HG03159 (cell line): ENCODE results near the gene IFNL2.
"Not testable (repeated sequence)": the region's sequence is repeated elsewhere in the genome, so short reads cannot be mapped to it uniquely, and the experiment has no call there.

ENCODE experiments used
- ATAC-seq: cut with Tn5 transposase; IDR thresholded peaks from one replicate; pipeline ENCODE4 v1.9.1; 2021; ENCODE audit warnings: mild to moderate bottlenecking, moderate library complexity; ENCODE audit not compliant: unreplicated experiment

IFNL2 gene

DNA sequence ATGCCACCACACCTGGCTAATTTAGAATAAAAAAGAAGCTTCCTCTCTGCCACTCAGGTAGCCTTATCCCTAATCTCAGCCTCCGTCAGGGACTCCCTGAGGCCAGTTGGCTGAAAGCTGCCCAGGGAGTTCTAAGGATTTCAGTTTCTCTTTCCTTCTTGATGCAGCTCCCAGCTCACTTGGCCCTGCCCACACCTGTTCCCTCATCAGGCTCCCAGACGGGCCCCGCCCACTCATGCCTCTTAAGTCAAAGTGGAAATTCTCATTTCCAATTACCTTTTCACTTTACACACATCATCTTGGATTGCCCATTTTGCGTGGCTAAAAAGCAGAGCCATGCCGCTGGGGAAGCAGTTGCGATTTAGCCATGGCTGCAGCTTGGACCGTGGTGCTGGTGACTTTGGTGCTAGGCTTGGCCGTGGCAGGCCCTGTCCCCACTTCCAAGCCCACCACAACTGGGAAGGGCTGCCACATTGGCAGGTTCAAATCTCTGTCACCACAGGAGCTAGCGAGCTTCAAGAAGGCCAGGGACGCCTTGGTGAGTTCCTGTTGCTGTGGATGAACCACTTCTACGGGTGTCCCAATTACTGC is 28.0 kb downstream of the IFNL2 start, which contains the start of gene IFNL1:
Gene IFNL1 (plus strand): TSS at position 353 of the 591 bp plus-strand sequence. CDS start 15 bp downstream, at position 368.
- no peak for ATAC-seq

DNA sequence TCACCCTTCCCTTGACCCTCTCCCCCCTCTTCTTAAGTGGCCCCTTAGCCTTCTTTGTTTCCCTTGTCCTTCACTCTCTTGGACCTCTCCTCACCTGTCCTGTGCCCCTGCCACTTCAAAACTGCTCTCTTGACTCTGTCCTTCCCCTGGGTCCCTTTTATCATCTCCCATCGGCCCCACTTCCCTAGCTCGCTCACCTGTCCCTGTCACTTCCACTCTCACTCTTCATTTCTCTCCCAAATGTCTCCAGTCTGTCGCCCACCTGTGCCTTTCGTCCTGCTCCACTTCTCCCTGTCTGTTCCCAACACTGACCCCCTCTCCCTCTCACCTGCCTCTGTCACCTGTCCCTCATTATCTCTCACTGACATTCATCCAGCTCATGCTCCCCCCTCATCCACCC is 28.7 kb downstream of the IFNL2 start:
- ATAC-seq: no peak

DNA sequence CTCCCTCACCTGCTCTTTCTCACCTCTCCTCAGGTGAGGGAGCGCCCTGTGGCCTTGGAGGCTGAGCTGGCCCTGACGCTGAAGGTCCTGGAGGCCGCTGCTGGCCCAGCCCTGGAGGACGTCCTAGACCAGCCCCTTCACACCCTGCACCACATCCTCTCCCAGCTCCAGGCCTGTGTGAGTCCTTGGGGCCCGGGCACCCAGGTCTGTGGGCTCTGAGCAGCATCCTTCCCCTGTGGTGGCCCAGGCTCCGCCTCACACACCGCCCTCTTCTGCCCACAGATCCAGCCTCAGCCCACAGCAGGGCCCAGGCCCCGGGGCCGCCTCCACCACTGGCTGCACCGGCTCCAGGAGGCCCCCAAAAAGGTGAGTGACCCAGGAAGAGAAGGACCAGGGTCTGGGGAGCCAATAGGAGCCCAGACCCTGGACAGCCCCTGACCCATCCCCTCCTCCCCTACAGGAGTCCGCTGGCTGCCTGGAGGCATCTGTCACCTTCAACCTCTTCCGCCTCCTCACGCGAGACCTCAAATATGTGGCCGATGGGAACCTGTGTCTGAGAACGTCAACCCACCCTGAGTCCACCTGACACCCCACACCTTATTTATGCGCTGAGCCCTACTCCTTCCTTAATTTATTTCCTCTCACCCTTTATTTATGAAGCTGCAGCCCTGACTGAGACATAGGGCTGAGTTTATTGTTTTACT is 29.9 kb downstream of the IFNL2 start:
- no peak for ATAC-seq

DNA sequence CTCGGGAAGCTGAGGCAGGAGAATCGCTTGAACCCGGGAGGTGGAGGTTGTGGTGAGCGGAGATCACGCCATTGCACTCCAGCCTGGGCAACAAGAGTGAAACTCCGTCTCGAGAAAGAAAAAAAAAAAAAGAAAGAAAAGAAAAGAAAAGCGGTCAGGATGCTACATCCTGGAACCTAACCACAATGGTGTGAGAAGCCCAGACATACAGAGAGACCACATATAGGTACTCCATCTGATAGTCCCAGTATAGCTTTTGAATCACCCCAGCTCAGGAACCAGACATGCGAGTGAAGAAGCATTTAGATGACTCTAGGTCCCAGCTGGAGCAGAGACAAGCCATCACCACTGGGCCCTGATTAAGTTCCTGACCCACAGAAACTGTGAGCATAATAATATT is 31.2 kb downstream of the IFNL2 start:
- no peak for ATAC-seq

DNA sequence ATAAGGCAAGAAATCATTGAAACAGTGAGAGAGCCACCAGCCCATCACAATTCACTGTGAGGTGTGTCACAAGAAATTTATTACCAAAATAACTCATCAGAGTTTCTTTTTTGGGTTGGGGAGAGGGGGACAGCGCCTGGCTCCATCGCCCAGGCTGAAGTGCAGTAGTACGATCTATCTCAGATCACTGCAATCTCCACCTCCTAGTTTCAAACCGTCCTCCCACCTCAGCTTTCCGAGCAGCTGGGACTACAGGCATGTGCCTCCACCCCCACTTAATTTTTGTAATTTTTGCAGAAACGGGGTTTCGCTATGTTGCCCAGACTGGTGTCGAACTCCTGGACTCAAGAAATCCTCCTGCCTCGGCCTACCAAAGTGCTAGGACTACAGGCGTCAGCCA is 31.6 kb downstream of the IFNL2 start:
- ATAC-seq: no peak

DNA sequence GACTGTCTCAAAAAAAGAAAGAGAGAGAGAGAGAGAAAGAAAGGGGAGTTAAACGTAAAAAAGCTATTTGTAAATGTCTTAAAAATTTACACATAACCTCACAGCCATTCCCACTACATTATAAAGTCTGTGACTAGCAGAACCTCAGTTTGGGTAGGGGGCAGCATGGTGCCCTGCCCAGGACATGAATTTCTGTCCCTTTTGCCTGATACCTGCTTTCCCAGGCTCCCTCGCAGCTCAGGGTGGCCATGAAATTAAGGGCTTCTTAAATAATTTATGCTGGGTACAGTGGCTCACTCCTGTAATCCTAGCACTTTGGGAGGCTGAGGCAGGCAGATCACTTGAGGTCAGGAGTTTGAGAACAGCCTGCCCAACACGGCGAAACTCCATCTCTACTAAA is 32.8 kb downstream of the IFNL2 start:
- no peak for ATAC-seq

DNA sequence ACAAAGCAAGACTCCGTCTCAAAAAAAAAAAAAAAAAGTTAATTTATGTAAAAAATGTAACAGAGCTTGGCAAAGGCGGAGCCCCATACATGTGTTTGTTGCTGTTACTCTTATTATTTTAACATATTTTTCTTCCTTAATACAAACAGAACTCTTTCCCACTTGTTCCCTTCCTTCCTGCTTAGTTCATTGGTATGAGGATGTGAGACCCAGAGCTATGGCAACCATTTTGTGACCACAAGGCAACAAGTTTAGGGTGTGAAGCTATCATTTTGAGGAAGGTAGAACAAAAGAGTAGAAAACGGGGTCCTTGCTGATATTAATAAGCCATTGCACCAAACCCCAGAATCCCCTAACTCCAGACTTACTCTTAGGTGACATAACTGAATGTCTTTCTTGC is 33.4 kb downstream of the IFNL2 start:
- ATAC-seq: no peak

DNA sequence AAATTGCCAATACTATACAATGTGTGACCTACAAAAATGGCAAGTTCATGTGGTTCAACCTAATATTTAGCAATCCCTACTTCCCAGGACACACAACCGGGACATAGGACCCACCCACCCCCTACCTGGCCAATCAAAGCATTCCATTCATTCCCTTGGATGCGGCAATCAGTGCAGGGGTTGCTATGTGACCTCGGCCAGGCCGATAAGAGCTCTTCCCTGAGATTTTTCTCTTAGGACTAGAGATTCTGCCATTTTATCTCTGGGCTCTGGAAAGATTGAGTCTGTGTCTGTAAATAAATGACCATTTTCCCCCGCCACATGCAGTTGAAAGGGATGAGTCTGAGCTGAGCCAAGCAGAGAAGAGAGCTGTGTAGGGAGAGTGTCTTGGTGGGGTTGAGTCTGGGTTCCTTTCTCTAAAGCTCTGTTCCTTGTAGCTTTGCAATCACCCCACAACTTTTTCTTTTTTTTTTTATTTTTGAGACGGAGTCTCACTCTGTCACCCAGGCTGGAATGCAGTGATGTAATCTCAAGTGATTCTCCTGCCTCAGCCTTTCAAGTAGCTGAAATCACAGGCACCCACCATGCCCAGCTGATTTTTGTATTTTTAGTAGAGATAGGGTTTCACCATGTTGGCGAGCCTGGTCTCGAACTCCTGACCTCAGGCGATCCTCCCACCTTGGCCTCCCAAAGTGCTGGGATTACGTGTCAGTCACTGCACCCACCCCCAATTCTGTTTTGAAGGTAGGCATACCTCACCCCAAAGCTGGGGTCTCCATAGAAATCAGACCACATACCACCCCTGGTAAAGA is 35.4 kb downstream of the IFNL2 start:
- ATAC-seq: no peak

DNA sequence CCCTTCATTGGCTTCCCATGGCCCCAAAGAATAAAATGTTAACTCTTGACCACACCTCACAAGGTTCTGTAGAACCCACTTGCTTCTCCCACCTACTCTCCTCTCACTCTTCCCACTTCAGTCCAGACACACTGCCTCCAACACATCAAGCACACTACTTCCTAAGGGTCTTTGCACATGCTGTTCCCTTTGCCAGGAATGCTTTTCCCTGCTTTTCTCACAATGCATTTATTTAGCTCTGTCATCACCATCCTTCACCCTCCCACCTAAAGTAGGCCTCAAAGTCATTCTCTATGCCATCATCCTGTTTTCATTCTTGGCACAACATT is 36.0 kb downstream of the IFNL2 start:
- no peak for ATAC-seq

DNA sequence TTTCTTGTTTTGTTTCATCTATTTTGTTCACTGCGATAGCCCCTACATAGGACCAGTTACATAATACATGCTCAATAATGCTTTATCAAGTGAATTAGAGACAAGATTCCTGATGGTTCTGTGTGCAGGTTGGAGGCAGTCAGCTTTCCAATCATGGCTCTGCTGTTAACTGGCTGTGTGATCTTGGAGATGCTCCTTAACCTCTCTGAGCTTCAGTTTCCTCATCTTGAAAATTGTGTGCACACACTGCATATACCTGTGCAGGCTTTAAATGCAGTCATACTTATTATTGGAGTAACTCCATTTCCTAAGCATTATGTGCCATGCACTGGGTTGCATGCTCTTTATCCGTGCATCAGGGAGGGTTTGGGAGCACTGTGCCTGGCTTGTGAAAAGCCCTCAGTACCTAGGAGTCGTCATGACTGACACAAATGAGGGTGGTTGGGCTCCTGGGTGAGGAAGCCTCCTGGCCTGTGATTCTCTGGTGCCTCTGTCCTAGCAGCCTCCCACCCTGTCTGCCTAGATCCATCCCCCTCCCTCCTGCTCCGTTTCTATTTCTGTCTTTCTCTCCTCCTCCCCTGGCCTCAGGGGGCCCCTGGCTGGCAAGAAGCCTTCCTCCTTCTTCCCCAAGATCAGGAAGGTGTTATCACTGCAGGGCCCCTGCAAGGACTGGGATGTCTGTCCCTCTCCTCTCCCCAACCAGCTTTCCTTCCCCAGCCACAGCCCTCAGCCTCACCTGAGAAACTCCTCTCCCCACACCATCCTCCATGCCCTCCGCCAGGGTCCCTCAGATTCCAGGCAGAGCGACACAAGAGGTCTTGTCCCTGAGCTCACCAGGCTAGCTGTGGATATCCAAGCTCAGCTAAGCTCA is 36.7 kb downstream of the IFNL2 start:
- no peak for ATAC-seq

DNA sequence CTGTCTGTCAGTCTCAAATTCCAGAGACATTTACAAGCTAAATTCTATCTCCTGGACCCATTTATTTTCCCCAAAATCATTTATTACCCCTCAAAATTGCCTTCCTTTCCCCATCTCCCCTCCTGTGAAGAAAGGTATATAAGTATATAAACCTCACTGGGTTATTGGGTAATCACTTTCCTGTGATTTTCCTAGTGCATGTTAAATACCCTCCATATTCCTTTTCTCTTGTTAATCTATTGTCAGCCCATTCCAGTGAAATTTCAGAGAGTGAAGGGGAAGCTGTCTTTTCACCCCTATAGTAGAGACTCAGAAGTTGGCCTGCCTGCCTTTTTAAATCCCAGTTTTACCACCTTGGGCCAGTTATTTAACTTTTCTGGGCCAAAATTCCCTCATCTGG is 37.9 kb downstream of the IFNL2 start:
- no peak for ATAC-seq

DNA sequence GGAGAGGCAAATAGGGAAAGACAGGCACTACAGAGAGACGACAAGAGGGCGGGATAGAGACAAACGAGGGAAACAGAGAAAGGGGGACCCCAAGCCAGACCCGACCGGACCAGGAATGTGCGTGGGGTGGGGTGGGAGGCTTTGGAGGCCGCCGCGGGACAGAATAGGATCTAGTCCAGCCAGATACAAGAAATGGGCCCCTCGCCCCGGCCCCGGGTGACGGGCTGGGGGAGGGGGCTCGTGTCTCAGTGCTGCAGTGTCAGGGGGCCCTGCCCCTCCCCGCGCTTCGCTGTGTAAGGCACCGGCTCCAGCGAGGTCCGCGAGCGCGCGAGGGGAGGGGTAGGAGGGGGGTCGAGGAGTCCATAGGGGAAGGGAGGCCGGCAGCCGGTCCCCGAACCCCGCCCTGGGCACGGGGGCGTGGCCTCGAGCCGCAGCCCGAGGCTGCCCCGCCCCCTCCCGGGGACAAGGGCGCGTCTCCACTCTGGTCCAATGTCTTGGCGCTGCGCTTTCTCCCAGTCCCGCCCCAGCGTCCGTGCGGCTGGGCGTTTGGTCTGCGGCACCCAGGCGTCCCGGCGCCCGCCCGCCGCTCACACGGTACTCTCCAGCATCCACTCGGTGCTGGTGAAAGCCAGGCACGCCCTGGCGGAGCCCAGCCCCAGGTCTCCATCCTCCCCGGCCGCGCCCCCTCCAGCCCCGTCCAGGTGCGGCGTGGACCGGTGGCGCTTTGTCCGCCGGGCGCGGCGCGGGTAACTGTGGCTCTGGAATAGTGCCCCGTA is 39.0 kb downstream of the IFNL2 start:
- ATAC-seq: no peak

DNA sequence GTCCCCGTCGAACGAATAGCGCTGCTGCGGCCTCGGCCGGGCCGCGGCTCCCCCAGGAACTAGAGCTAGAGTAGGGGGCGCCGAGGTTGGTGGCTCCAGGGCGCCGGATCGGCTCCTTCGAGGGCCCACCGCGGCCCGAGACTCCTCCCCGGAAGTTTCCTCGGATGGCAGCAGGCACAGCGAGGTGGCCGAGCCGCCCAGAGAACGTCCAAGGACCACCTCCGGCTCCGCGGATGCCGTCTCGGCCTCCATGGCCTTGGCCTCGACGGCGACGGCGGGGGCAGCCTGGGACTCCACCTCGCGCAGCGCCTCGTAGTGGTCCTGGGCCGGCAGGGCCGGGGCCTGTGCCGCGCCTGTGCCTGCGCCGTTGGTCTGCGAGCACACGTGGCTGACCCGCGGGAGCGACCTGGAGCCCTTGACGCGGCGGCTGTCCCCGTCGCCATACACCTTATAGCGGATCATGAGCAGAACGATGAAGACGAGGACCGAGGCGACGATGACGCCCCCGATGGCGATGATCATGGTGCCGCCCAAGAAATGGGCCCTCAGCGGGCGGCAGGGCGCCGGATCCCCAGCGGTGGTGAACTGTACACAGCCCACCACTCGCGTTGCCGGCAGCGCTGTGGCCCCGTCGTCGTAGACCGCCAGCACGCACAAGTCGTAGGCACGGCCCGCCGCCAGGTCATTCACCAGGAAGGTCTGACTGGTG is 39.8 kb downstream of the IFNL2 start:
- no peak for ATAC-seq

DNA sequence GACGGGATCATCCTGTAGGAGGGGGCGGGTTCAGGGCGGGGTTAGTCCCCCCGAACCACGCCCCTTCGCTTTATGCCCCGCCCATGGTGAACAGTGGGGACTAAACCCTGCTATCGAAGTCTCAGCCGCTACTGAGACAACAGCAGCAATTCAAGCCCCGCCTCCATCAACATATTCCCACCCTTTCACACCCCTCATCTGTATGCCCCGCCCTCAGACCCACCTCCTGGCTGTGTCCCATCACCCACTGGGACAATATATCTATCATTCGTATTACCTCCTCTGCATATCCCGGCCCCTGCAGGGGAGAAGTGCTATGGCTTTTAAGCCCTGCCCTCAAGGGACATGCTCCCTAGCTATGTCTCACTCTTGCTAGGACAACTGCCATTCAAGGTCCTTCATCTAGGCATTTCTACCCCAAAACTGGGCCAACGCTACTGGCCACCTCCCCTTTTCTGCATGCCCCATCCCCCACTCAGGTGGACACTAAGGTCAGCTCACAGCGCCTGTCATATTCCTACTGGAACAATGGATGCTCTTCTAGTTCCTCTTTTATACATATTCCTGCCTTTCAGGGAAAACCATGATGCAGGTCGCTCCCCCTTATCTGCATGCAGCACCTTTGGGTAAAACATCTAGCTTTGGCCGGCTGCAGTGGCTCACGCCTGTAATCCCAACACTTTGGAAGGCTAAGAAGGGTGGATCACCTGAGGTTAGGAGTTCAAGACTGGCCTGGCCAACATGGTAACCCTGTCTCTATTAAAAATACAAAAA is 40.5 kb downstream of the IFNL2 start:
- no peak for ATAC-seq

DNA sequence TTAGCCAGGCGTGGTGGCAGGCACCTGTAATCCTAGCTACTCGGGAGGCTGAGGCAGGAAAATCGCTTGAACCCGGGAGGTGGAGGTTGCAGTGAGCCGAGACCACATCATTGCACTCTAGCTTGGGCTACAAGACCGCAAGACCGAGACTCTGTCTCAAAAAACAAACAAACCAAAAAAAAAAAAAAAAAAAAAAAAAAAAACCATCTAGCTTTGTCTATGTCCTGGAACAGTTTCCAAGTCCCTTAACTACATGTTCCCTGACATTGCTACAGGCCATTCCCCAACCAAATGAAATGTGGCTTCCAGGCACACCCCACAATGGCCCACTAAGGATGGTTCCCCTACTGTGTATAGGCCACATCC is 41.1 kb downstream of the IFNL2 start:
- not testable (repeated sequence) for ATAC-seq

DNA sequence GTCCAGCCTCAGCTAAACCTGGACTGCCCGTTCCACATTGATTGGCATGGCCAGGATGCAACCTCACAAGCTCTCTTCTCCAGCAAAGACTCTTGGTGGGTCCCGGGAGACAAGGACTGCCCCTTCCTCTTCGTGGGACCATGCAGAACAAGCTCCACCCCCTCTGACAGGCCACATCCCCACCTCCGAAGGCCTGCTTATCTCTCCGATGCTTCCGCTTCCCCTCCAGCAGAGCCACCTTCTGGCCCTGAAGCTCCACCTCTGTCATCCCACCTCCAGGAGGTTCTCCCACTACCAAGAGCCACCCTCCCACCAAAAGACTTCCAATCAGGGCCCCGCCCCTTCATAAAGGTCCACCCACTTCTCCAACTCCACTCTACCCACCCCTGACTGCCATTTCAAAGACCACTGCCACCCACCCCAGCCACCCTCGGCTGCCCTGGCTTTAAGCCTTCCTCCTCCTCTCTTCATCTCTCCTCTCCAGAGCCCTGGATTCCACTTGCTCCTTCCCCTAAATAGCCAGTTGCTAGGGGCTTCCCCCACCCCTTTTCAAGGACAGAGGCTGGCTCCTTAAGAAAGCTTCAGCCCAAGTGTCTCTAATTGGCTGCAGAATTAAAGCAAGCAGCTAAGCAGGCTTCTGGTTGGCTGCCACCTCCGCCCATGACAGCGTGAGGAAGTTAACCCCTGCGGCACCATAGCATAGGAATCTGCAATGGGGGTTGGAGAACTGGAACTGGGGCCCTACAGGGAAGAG is 42.5 kb downstream of the IFNL2 start:
- ATAC-seq: no peak

DNA sequence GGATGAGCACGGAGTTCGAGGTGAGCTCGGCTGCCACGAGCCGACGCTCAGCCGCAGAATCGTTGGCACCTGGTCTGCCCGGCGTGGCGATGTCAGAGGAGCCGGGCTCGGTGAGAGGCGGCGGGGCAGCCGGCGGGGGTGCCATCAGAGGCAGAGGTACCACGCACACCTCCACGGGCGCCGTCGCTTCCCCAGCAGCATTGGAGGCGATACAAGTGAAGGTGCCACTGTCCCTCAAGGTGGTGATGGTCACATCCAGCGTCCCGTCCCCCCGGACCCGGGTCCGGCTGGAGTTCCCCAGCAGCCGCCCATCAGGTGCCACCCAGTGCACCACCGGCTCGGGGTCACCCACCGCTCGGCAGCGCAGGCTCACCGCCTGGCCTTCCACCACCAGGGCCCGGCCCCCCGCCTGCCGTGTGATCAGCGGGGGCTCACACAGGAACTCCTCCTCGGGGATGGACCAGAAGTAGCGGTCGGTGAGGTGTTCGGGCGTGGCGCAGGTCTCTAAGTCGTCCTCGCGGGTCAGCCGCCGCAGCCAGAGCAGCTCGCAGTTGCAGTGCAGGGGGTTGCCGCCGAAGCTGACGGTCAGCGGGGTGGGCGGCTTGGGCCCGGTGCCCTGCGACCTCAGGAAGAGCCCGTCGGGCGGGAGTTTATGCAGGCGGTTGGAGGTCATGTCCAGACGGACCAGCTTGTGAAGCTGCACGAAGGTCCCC is 46.0 kb downstream of the IFNL2 start:
- no peak for ATAC-seq

DNA sequence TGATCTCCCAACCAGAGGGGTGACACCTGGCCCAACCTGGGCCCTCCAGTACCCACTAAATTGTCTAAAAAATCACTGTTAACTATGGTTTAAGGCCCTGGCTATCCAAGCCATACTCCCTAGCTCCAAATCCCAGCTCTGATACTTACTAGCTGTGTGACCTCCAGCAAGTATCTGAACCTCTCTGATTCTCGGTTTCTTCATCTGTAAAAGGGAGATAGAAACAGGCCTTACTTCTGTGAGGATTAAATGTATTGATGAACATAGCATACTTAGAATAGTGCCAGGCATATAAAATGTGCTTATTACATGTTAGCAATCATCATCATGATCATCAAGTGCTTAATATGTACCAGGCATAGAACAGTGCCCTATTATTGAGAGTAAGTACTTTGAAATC is 47.7 kb downstream of the IFNL2 start:
- ATAC-seq: no peak
